RWPE2 (cell line): ENCODE data around the gene SRBD1.

Source experiments
- ATAC-seq: fragments of 200-7000 bp; cut with Tn5 transposase; 3 replicates; pipeline ENCODE4 v1.9.1; 2021; ENCODE audit warnings: low read depth
- DNase-seq: peaks from one replicate; pipeline ENCODE4 v3.0.0-alpha.2; 2020; ENCODE audit warnings: low spot score
- H3K27ac ChIP-seq: fragments of 450-650 bp; 2 replicates; pipeline ENCODE4 v1.5.1; 2017; ENCODE audit warnings: mild to moderate bottlenecking; ENCODE audit not compliant: poor library complexity, severe bottlenecking
- H3K27me3 ChIP-seq: fragments of 250-450 bp; sonication (Bioruptor Pico); 2 replicates; pipeline ENCODE4 v1.5.1; 2021; ENCODE audit warnings: mild to moderate bottlenecking, moderate library complexity; ENCODE audit not compliant: insufficient read depth, poor library complexity, severe bottlenecking
- H3K36me3 ChIP-seq: fragments of 250-450 bp; sonication (Bioruptor Pico); 2 replicates; pipeline ENCODE4 v1.5.1; 2020; ENCODE audit warnings: low read depth, mild to moderate bottlenecking, moderate library complexity
- H3K4me1 ChIP-seq: fragments of 250-450 bp; sonication (Bioruptor Pico); 2 replicates; pipeline ENCODE4 v1.5.1; 2021; ENCODE audit warnings: mild to moderate bottlenecking, moderate library complexity; ENCODE audit not compliant: insufficient read depth, poor library complexity, severe bottlenecking
- H3K4me3 ChIP-seq: fragments of 250-450 bp; sonication (Bioruptor Pico); 2 replicates; pipeline ENCODE4 v1.5.1; 2021; ENCODE audit warnings: mild to moderate bottlenecking, moderate library complexity; ENCODE audit not compliant: severe bottlenecking
- H3K9me3 ChIP-seq: fragments of 250-450 bp; sonication (Bioruptor Pico); 2 replicates; pipeline ENCODE4 v1.5.1; 2021; ENCODE audit warnings: mild to moderate bottlenecking, moderate library complexity; ENCODE audit not compliant: severe bottlenecking
- CTCF ChIP-seq: fragments of 450-650 bp; IDR thresholded peaks from one replicate; pipeline ENCODE4 v1.5.1; 2017; ENCODE audit warnings: mild to moderate bottlenecking, moderate library complexity; ENCODE audit not compliant: poor library complexity, severe bottlenecking

SRBD1 gene

GRCh38 chr2:45505138-45505537, 105.9 kb downstream of the SRBD1 start:
- ATAC-seq (no peak), DNase-seq (no peak)
- Histone ChIP-seq H3K27me3 (no peaks in the 10 kb centered on the region), H3K27ac (no peak overlapping the region), H3K4me3 (no peak overlapping the region), H3K36me3 (no peaks in the 10 kb centered on the region; the same call in 1 of the 2 replicates), H3K4me1 (no peaks in the 10 kb centered on the region), H3K9me3 (peaks cover 2% of the 10 kb centered on the region)
- no peak for TF ChIP-seq CTCF

- no peak overlapping the region for H3K27ac ChIP-seq
Measured at GRCh38 chr2:45498661-45499550, 112.2 kb downstream of the SRBD1 start.

GRCh38 chr2:45497355-45497754, 113.7 kb downstream of the SRBD1 start:
- no peak for TF ChIP-seq CTCF
- DNase-seq (no peak), ATAC-seq (no peak)
- peaks cover 11% of the 10 kb centered on the region; the same call in 1 of the 2 replicates for H3K36me3 ChIP-seq
- no peak overlapping the region for H3K4me3 ChIP-seq
- no peaks in the 10 kb centered on the region for H3K9me3 ChIP-seq
- no peaks in the 10 kb centered on the region for H3K4me1 ChIP-seq
- H3K27me3 ChIP-seq, result no peaks in the 10 kb centered on the region
- H3K27ac ChIP-seq, result no peak overlapping the region

More at GRCh38 chr2:45498661-45499550, 112.2 kb downstream of the SRBD1 start:
- DNase-seq (no peak), ATAC-seq (no peak)
- Histone ChIP-seq H3K36me3 (peaks cover 5% of the 10 kb centered on the region; the same call in 1 of the 2 replicates), H3K9me3 (no peaks in the 10 kb centered on the region), H3K27me3 (no peaks in the 10 kb centered on the region), H3K4me3 (no peak overlapping the region), H3K4me1 (no peaks in the 10 kb centered on the region)
- TF ChIP-seq CTCF, result no peak

- no peak for DNase-seq
- no peak for ATAC-seq
- H3K36me3 ChIP-seq, result peaks cover 11% of the 10 kb centered on the region; the same call in 1 of the 2 replicates
- H3K9me3 ChIP-seq, result no peaks in the 10 kb centered on the region
- H3K4me1 ChIP-seq, result no peaks in the 10 kb centered on the region
- no peak overlapping the region for H3K4me3 ChIP-seq
- no peaks in the 10 kb centered on the region for H3K27me3 ChIP-seq
- no peak overlapping the region for H3K27ac ChIP-seq
- TF ChIP-seq CTCF, result no peak
Measured at GRCh38 chr2:45496869-45497268, 114.2 kb downstream of the SRBD1 start.

- Histone ChIP-seq H3K36me3 (peaks cover 11% of the 10 kb centered on the region; the same call in 1 of the 2 replicates), H3K27me3 (no peaks in the 10 kb centered on the region), H3K27ac (no peak overlapping the region), H3K4me1 (no peaks in the 10 kb centered on the region), H3K4me3 (no peak overlapping the region), H3K9me3 (no peaks in the 10 kb centered on the region)
- no peak for DNase-seq
- peak; percentile 65 for TF ChIP-seq CTCF
- ATAC-seq, result no peak
Measured at GRCh38 chr2:45494978-45495293, 116.1 kb downstream of the SRBD1 start.
